IgD-negative memory B cell (primary cell): ENCODE results near the gene NEGR1. TPM values are rescaled to one million over a fixed set of nuclear protein-coding genes. Genes with fewer than 3 reads are reported as not detected.

Experiments
- H3K27ac Mint-ChIP-seq, 3 donors: one replicate each; pipeline ENCODE4 v1.8.0; 2020 to 2022; ENCODE audit warnings: mild to moderate bottlenecking in 3 of 3, mixed read lengths in 3 of 3, moderate library complexity in 1 of 3
- H3K27me3 Mint-ChIP-seq: one replicate; pipeline ENCODE4 v1.8.0; 2021; ENCODE audit warnings: mixed read lengths
- H3K36me3 Mint-ChIP-seq: one replicate; pipeline ENCODE4 v1.8.0; 2020; ENCODE audit warnings: mild to moderate bottlenecking, mixed read lengths
- H3K4me1 Mint-ChIP-seq, 3 donors: one replicate each; pipeline ENCODE4 v1.8.0; 2020 to 2022; ENCODE audit warnings: mixed read lengths in 3 of 3, mild to moderate bottlenecking in 1 of 3
- H3K4me3 Mint-ChIP-seq, 4 donors: one replicate each; pipeline ENCODE4 v1.8.0; 2020 to 2022; ENCODE audit warnings: mild to moderate bottlenecking in 4 of 4, mixed read lengths in 4 of 4, moderate library complexity in 3 of 4
- H3K9me3 Mint-ChIP-seq, 3 donors: one replicate each; pipeline ENCODE4 v1.8.0; 2020 to 2021; ENCODE audit warnings: mixed read lengths in 3 of 3, mild to moderate bottlenecking in 1 of 3
- polyA plus RNA-seq: library from polyadenylated mRNA; unstranded; fragments of 300-500 nt; fragmentation: Illumina TruSeq; gene quantifications from one replicate; pipeline ENCODE4 v1.2.3, GENCODE V29; 2021

NEGR1 gene
- polyA plus RNA-seq, 1 donor from 2014 or later, result not detected

DNA sequence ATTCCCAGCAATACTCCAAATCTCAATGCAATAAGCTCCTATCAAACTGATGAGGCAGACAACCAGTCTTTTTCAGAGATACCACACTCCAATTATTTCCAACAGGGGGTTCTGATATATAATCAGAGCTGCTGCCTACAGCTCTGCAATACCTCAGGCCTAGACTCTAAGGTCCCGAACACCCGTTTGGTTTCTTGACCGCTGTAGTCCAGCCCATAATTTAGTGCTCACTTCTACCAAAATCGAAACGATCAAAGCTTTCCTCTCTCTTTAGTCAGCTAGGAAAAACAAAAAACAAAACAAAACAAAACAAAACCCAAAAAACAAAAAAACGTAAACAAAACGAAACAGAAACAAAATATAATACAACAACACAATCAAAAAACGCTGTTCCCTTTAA, 453.0 kb downstream of the NEGR1 start:
- no peak overlapping the region for H3K4me3 Mint-ChIP-seq
- no peaks in the 10 kb centered on the region for H3K36me3 Mint-ChIP-seq
- H3K9me3 Mint-ChIP-seq, result peaks cover 0 to 3% (median 3%) of the 10 kb centered on the region in 3 donors
- no peaks in the 10 kb centered on the region for H3K27me3 Mint-ChIP-seq
- no peak overlapping the region for H3K27ac Mint-ChIP-seq
- H3K4me1 Mint-ChIP-seq, result no peaks in the 10 kb centered on the region

DNA sequence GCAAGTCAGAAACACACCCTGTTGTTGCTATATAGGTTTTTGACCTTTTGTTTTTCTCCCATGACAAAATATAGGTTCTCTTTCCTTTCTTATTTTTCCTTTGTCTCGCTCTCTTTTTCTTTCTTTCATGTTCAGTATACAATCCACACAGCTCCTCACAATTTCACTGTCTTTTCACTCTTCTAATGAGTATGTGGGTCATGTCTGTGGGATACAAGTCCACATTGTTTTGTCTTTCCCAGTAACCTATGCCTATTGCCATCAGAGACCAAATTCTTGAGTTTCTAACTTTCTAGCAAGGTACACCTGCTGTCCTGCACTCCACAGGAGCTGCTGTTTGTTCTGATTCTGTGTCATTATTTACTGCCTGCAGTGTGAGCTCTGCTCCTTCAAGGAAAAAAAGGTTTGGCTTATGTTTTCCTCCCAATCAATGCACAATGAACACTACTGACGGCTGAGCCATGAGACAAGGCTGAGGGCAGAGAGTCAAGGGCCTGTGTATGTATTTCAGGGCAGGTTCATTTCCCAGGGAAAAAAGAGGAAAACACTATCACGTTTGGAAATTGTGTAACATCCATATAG, 453.8 kb downstream of the NEGR1 start:
- Mint-ChIP-seq H3K27ac (no peak overlapping the region), H3K4me1 (no peaks in the 10 kb centered on the region), H3K27me3 (no peaks in the 10 kb centered on the region), H3K9me3 (peaks cover 0 to 3% (median 3%) of the 10 kb centered on the region in 3 donors), H3K36me3 (no peaks in the 10 kb centered on the region), H3K4me3 (no peak overlapping the region)

DNA sequence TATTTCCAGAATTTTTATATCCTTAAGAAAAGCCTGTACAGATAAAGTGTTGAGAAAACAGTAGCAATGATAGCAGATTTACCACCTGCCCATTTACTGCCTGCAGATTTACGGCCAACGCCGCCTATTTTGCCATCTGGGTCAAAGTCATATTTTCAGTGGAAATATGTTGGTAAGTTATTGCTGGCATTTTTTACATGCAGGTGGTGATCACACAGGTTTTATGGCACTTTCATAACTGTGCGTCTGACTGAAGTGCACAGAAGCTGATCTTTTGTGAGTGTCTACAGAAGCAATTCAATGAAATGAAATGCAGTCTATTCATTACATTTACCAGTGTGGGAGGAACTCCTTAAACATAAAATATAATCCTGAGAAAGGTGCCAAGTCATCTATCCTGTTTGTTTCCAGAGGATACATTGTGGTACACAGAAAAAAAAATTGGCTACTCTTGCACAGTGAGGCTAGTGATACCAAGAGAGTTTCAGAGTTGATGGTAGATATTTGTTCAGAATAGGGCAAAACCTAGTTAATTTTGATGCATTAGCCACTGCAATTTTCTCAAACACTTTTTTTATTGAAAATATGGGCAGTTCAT, 458.5 kb downstream of the NEGR1 start:
- H3K27me3 Mint-ChIP-seq, result no peaks in the 10 kb centered on the region
- peaks cover 0 to 5% (median 0%) of the 10 kb centered on the region in 3 donors for H3K9me3 Mint-ChIP-seq
- no peak overlapping the region for H3K4me3 Mint-ChIP-seq
- H3K4me1 Mint-ChIP-seq, result peaks cover 0 to 1% (median 0%) of the 10 kb centered on the region in 3 donors
- no peaks in the 10 kb centered on the region for H3K36me3 Mint-ChIP-seq
- H3K27ac Mint-ChIP-seq, result no peak overlapping the region

GRCh38 chr1:71817028-71817427, 465.3 kb downstream of the NEGR1 start:
- H3K4me3 Mint-ChIP-seq, result no peak overlapping the region
- no peak overlapping the region for H3K27ac Mint-ChIP-seq
- no peaks in the 10 kb centered on the region for H3K36me3 Mint-ChIP-seq
- H3K4me1 Mint-ChIP-seq, result peaks cover 0 to 1% (median 0%) of the 10 kb centered on the region in 3 donors
- peaks cover 0 to 13% (median 2%) of the 10 kb centered on the region in 3 donors for H3K9me3 Mint-ChIP-seq
- H3K27me3 Mint-ChIP-seq, result no peaks in the 10 kb centered on the region

GRCh38 chr1:71809085-71809484, 473.3 kb downstream of the NEGR1 start:
- H3K27me3 Mint-ChIP-seq, result no peaks in the 10 kb centered on the region
- H3K4me1 Mint-ChIP-seq, result no peaks in the 10 kb centered on the region
- no peak overlapping the region for H3K27ac Mint-ChIP-seq
- H3K36me3 Mint-ChIP-seq, result no peaks in the 10 kb centered on the region
- peaks cover 0 to 6% (median 4%) of the 10 kb centered on the region in 3 donors for H3K9me3 Mint-ChIP-seq
- H3K4me3 Mint-ChIP-seq, result no peak overlapping the region

DNA sequence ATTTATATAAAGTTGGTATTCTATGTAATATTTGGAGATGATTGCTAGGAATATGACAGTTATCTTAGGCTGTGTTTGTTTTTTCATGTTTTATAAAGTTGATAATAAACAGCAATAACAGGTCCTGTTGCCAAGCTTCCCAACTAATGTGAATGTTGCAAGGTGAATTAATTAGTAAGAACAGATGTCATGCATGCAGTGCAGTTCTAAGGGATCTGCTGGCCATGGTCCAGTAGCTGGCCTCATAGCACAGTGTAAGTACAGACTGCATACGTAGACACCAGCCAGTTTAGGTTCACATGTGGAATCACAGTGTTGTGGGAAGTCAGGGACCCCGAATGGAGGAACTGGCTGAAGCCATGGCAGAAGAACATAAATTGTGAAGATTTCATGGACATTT, 478.2 kb downstream of the NEGR1 start:
- no peak overlapping the region for H3K27ac Mint-ChIP-seq
- peaks cover 0 to 3% (median 0%) of the 10 kb centered on the region in 3 donors for H3K9me3 Mint-ChIP-seq
- H3K36me3 Mint-ChIP-seq, result no peaks in the 10 kb centered on the region
- no peak overlapping the region for H3K4me3 Mint-ChIP-seq
- H3K4me1 Mint-ChIP-seq, result no peaks in the 10 kb centered on the region
- H3K27me3 Mint-ChIP-seq, result no peaks in the 10 kb centered on the region

DNA sequence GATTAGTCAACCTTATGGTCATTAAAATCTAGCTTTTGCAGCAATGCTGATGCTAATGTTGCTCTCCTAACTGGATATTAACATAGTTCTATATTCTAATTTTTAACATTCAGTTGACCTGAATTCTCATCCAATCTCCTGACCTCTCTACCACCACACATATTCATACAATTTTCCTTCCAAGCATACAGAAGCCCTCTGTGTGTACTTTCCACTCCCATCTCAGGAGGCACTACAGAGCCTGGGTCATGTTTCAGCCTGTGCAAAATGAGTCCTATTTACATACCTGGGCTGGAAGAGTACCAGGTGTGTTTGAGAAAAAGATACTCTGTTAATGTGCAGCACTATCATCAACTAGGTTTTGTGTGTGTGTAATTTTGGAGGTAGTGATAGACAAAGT, 486.3 kb downstream of the NEGR1 start:
- no peak overlapping the region for H3K4me3 Mint-ChIP-seq
- no peaks in the 10 kb centered on the region for H3K4me1 Mint-ChIP-seq
- no peak overlapping the region for H3K27ac Mint-ChIP-seq
- H3K9me3 Mint-ChIP-seq, result peaks cover 0 to 2% (median 0%) of the 10 kb centered on the region in 3 donors
- H3K36me3 Mint-ChIP-seq, result no peaks in the 10 kb centered on the region
- H3K27me3 Mint-ChIP-seq, result no peaks in the 10 kb centered on the region

- no peaks in the 10 kb centered on the region for H3K36me3 Mint-ChIP-seq
- no peaks in the 10 kb centered on the region for H3K9me3 Mint-ChIP-seq
- H3K27me3 Mint-ChIP-seq, result no peaks in the 10 kb centered on the region
- H3K27ac Mint-ChIP-seq, result no peak overlapping the region
- no peaks in the 10 kb centered on the region for H3K4me1 Mint-ChIP-seq
- H3K4me3 Mint-ChIP-seq, result no peak overlapping the region
Observed at GRCh38 chr1:71792264-71792663, 490.1 kb downstream of the NEGR1 start.

GRCh38 chr1:71788113-71788512, 494.2 kb downstream of the NEGR1 start:
- H3K4me3 Mint-ChIP-seq, result no peak overlapping the region

GRCh38 chr1:71787699-71788098, 494.6 kb downstream of the NEGR1 start:
- no peaks in the 10 kb centered on the region for H3K4me1 Mint-ChIP-seq
- H3K27me3 Mint-ChIP-seq, result no peaks in the 10 kb centered on the region
- H3K9me3 Mint-ChIP-seq, result peaks cover 0 to 3% (median 0%) of the 10 kb centered on the region in 3 donors

More at GRCh38 chr1:71788113-71788512, 494.2 kb downstream of the NEGR1 start:
- no peak overlapping the region for H3K27ac Mint-ChIP-seq
- peaks cover 0 to 3% (median 0%) of the 10 kb centered on the region in 3 donors for H3K9me3 Mint-ChIP-seq
- H3K36me3 Mint-ChIP-seq, result no peaks in the 10 kb centered on the region
- no peaks in the 10 kb centered on the region for H3K27me3 Mint-ChIP-seq
- H3K4me1 Mint-ChIP-seq, result no peaks in the 10 kb centered on the region

DNA sequence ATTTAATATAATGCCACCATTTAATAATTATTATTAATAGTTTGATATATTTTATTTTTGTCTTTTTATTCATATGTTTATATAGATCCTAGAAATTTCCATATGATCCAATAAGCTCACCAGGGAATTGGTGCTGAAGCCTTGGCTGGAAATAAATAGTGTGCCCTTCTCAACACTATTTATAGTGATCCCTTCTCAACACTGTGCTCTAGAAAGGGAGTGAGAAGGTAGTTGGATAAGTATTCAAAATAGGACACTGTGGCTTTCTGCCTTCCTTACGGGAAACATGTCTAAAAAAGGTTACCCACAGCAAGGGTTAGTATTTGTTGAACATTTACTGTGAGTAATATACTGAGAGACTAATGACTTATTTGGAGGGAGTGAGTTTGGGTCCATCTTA, 496.1 kb downstream of the NEGR1 start:
- peaks cover 0 to 3% (median 0%) of the 10 kb centered on the region in 3 donors for H3K9me3 Mint-ChIP-seq
- H3K27me3 Mint-ChIP-seq, result no peaks in the 10 kb centered on the region
- H3K4me1 Mint-ChIP-seq, result no peaks in the 10 kb centered on the region
- H3K36me3 Mint-ChIP-seq, result no peaks in the 10 kb centered on the region
- H3K4me3 Mint-ChIP-seq, result no peak overlapping the region
- no peak overlapping the region for H3K27ac Mint-ChIP-seq

More at GRCh38 chr1:71787699-71788098, 494.6 kb downstream of the NEGR1 start:
- Mint-ChIP-seq H3K4me3 (no peak overlapping the region), H3K27ac (no peak overlapping the region), H3K36me3 (no peaks in the 10 kb centered on the region)

- Mint-ChIP-seq H3K36me3 (no peaks in the 10 kb centered on the region), H3K4me3 (no peak overlapping the region), H3K4me1 (no peaks in the 10 kb centered on the region), H3K9me3 (peaks cover 0 to 3% (median 0%) of the 10 kb centered on the region in 3 donors), H3K27ac (no peak overlapping the region), H3K27me3 (no peaks in the 10 kb centered on the region)
Observed at GRCh38 chr1:71785450-71785849, 496.9 kb downstream of the NEGR1 start.

- H3K27ac Mint-ChIP-seq, result no peak overlapping the region
- no peaks in the 10 kb centered on the region for H3K36me3 Mint-ChIP-seq
- no peak overlapping the region for H3K4me3 Mint-ChIP-seq
- no peaks in the 10 kb centered on the region for H3K27me3 Mint-ChIP-seq
- no peaks in the 10 kb centered on the region for H3K4me1 Mint-ChIP-seq
- H3K9me3 Mint-ChIP-seq, result peaks cover 0 to 3% (median 0%) of the 10 kb centered on the region in 3 donors
Observed at GRCh38 chr1:71785000-71785399, 497.3 kb downstream of the NEGR1 start.

- H3K27ac Mint-ChIP-seq, result no peak overlapping the region
- H3K27me3 Mint-ChIP-seq, result no peaks in the 10 kb centered on the region
- H3K4me1 Mint-ChIP-seq, result no peaks in the 10 kb centered on the region
- H3K36me3 Mint-ChIP-seq, result no peaks in the 10 kb centered on the region
- no peak overlapping the region for H3K4me3 Mint-ChIP-seq
- H3K9me3 Mint-ChIP-seq, result peaks cover 0 to 3% (median 0%) of the 10 kb centered on the region in 3 donors
Observed at GRCh38 chr1:71784241-71784640, 498.1 kb downstream of the NEGR1 start.

DNA sequence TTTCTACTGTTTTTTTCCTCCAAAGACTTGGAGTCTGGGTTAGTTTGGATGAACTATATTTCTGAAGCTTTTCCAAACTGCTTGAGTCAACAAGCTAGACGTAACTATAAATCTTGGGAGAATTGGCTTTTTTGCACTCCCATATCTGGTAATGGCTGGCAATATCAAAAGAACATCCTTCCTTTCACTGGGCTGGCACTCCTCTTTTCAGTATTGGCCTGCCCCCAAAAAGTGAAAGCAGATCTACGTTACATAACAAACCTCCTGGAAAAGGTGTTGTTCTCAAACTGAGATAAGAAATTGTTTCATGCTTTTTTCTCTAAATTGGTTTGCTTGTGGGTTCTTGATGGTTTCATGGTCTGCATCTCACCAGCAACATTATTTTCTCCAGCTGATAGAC, 499.3 kb downstream of the NEGR1 start:
- H3K9me3 Mint-ChIP-seq, result peaks cover 0 to 3% (median 0%) of the 10 kb centered on the region in 3 donors
- no peaks in the 10 kb centered on the region for H3K4me1 Mint-ChIP-seq
- H3K27ac Mint-ChIP-seq, result no peak overlapping the region
- H3K4me3 Mint-ChIP-seq, result no peak overlapping the region
- H3K27me3 Mint-ChIP-seq, result no peaks in the 10 kb centered on the region
- no peaks in the 10 kb centered on the region for H3K36me3 Mint-ChIP-seq

GRCh38 chr1:71781450-71781849, 500.9 kb downstream of the NEGR1 start:
- Mint-ChIP-seq H3K27ac (no peak overlapping the region), H3K36me3 (no peaks in the 10 kb centered on the region), H3K9me3 (peaks cover 0 to 3% (median 0%) of the 10 kb centered on the region in 3 donors), H3K4me3 (no peak overlapping the region), H3K27me3 (no peaks in the 10 kb centered on the region), H3K4me1 (no peaks in the 10 kb centered on the region)
